Cardiac muscle cell (in vitro differentiated cells and primary cell): ENCODE measurements around the gene SPATC1L. TPM values are rescaled to one million over a fixed set of nuclear protein-coding genes. Genes with fewer than 3 reads are reported as not detected.

Experiments used
- DNase-seq, 2 donors: peaks; one replicate each; pipeline versions ENCODE4 v3.0.0 to v3.0.0-alpha.2; 2010 to 2017; ENCODE audit warnings: low read depth in 1 of 2, low spot score in 1 of 2
- H3K27ac ChIP-seq: fragments of 200-600 bp; sonication (generic); 2 replicates; pipeline ENCODE4 v1.5.1; 2016
- H3K27me3 ChIP-seq: fragments of 200-600 bp; sonication (generic); 2 replicates; pipeline ENCODE4 v1.6.0; 2016; ENCODE audit warnings: control low read depth
- H3K36me3 ChIP-seq: fragments of 200-600 bp; sonication (generic); 2 replicates; pipeline ENCODE4 v1.5.1; 2016; ENCODE audit warnings: control low read depth
- H3K4me1 ChIP-seq: fragments of 200-600 bp; sonication (generic); 2 replicates; pipeline ENCODE4 v1.8.1; 2017; ENCODE audit warnings: low read depth, mild to moderate bottlenecking, mixed run types
- H3K4me3 ChIP-seq: fragments of 200-600 bp; sonication (generic); 2 replicates; pipeline ENCODE4 v1.5.1; 2016; ENCODE audit warnings: mild to moderate bottlenecking
- H3K9me3 ChIP-seq: fragments of 200-600 bp; sonication (generic); 2 replicates; pipeline ENCODE4 v1.5.1; 2017; ENCODE audit warnings: low read depth, mild to moderate bottlenecking, control low read depth
- polyA plus RNA-seq: library from polyadenylated mRNA; unstranded; fragments of >200 nt; fragmentation: Nextera tagmentation; extraction: Ambion mirVana; gene quantifications from 2 replicates; pipeline ENCODE4 v1.2.1, GENCODE V29; 2016
- total RNA-seq: library from RNA; depleted of rRNA; stranded (reverse); fragments of >200 nt; gene quantifications from 2 replicates; pipeline ENCODE4 v1.2.3, GENCODE V29; 2016
- TF ChIP-seq, protein P1 (sequence below): IDR thresholded peaks from 2 replicates; pipeline ENCODE4 v1.5.1; 2012; ENCODE audit warnings: low read depth, mild to moderate bottlenecking, low read length

SPATC1L gene
- total and polyA plus RNA-seq, 2 experiments from 2014 or later = 58.8 to 63.0 TPM

DNA sequence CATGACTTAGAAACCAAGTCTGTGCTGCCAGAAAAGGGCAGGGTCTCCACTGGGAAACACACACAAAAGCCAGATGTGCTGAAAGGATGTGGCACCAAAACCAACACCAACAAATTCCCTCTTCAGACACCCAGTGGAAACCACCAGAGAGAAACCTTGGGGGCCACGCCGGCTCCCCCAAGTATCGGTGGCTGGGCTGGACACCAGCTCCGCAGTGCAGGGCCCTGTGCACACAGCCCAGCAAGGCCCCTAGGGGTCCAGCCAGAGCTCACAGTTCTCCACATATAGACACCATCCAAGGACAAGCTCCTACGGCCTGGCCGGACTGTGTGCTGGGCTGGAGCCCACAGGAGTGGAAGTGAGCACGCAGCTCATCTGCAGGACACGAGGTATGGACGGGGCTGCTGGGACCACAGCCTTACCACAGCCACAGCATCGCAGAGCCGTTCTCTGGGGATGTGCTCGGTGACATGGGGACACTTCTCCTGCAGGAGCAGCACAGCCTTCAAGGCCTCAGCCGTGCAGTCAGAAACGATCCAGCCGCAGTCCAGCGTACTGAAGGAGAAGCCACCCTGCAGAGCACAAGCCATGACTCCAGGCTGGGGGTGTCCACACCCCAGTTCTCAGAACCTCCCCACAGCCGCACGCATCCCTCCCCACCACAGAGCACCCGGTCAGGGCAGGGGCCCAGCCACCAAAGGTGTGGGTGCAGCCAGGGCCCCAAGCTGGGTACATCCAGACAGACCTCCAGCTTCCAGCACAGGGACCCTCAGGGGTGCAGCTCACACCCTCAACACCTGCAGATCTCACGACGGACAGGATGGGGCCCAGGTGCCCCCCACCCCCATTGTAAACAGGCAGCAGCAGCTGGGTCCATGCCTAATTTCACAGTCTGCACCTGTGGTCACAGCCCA lies 23.0 kb upstream of the SPATC1L start:
- DNase-seq = no peak
- Histone ChIP-seq H3K4me1 (no peaks in the 10 kb centered on the region), H3K27ac (no peak overlapping the region), H3K9me3 (no peaks in the 10 kb centered on the region), H3K27me3 (no peaks in the 10 kb centered on the region), H3K4me3 (no peak overlapping the region), H3K36me3 (peaks cover 37% of the 10 kb centered on the region)
- TF ChIP-seq, protein P1, sequence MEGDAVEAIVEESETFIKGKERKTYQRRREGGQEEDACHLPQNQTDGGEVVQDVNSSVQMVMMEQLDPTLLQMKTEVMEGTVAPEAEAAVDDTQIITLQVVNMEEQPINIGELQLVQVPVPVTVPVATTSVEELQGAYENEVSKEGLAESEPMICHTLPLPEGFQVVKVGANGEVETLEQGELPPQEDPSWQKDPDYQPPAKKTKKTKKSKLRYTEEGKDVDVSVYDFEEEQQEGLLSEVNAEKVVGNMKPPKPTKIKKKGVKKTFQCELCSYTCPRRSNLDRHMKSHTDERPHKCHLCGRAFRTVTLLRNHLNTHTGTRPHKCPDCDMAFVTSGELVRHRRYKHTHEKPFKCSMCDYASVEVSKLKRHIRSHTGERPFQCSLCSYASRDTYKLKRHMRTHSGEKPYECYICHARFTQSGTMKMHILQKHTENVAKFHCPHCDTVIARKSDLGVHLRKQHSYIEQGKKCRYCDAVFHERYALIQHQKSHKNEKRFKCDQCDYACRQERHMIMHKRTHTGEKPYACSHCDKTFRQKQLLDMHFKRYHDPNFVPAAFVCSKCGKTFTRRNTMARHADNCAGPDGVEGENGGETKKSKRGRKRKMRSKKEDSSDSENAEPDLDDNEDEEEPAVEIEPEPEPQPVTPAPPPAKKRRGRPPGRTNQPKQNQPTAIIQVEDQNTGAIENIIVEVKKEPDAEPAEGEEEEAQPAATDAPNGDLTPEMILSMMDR = no peak

GRCh38 chr21:46206163-46207005 lies 22.1 kb upstream of the SPATC1L start:
- Histone ChIP-seq H3K36me3 (peaks cover 37% of the 10 kb centered on the region), H3K27me3 (no peaks in the 10 kb centered on the region), H3K4me1 (no peaks in the 10 kb centered on the region), H3K4me3 (no peak overlapping the region), H3K27ac (no peak overlapping the region), H3K9me3 (no peaks in the 10 kb centered on the region)
- DNase-seq = no peak
- TF ChIP-seq, protein P1 = no peak

DNA sequence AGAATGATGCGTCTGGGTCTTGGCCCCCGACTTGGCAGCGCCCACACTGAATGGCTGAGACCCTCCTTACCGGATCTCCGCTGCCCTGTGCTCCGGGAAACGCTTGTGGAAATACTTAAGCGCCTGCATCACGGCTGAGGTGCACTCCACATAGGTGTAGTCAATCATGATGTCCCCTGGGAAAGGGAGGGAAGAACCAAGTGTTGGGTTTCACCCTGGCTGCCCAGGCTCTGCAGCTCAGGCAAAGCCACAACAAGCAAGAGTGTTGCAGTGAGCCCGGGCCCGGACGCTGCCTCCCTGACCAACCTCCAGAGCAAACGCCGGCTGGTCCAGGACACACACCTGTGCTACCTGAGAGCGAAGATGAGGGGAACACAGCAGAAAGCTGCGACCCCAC lies 21.5 kb upstream of the SPATC1L start:
- no peak overlapping the region for H3K4me3 ChIP-seq
- H3K9me3 ChIP-seq = no peaks in the 10 kb centered on the region
- TF ChIP-seq, protein P1 = no peak
- DNase-seq = no peak
- no peaks in the 10 kb centered on the region for H3K4me1 ChIP-seq
- H3K36me3 ChIP-seq = peaks cover 37% of the 10 kb centered on the region
- no peak overlapping the region for H3K27ac ChIP-seq
- no peaks in the 10 kb centered on the region for H3K27me3 ChIP-seq

GRCh38 chr21:46205166-46205565 lies 20.9 kb upstream of the SPATC1L start:
- no peak overlapping the region for H3K4me3 ChIP-seq
- DNase-seq = no peak
- no peaks in the 10 kb centered on the region for H3K4me1 ChIP-seq
- H3K27ac ChIP-seq = no peak overlapping the region
- H3K27me3 ChIP-seq = no peaks in the 10 kb centered on the region
- peaks cover 36% of the 10 kb centered on the region for H3K36me3 ChIP-seq
- TF ChIP-seq, protein P1 = no peak
- no peaks in the 10 kb centered on the region for H3K9me3 ChIP-seq

- H3K9me3 ChIP-seq = no peaks in the 10 kb centered on the region
- no peak for DNase-seq
- no peak overlapping the region for H3K4me3 ChIP-seq
- TF ChIP-seq, protein P1 = no peak
- no peak overlapping the region for H3K27ac ChIP-seq
- no peaks in the 10 kb centered on the region for H3K4me1 ChIP-seq
- no peaks in the 10 kb centered on the region for H3K27me3 ChIP-seq
- peaks cover 37% of the 10 kb centered on the region for H3K36me3 ChIP-seq
Observed at GRCh38 chr21:46203203-46203600, 18.9 kb upstream of the SPATC1L start.
